Stimulated activated naive CD8-positive, alpha-beta T cell treated with anti-CD3 and anti-CD28 coated beads, Interleukin-15, Interleukin-2, amounts not matched to agents 100 U/mL and 50 U/mL, for 24 hours (primary cell): ENCODE data around the gene SPATS2.
A peak's percentile ranks its signal among the peaks of the same experiment; 100 is the strongest.

ENCODE experiments used
- ATAC-seq: fragments of 150-1000 bp; cut with Tn5 transposase; one replicate; pipeline ENCODE4 v1.10.0; 2021
- DNase-seq: peaks from one replicate; pipeline ENCODE4 v3.0.0; 2021

Gene SPATS2

DNA sequence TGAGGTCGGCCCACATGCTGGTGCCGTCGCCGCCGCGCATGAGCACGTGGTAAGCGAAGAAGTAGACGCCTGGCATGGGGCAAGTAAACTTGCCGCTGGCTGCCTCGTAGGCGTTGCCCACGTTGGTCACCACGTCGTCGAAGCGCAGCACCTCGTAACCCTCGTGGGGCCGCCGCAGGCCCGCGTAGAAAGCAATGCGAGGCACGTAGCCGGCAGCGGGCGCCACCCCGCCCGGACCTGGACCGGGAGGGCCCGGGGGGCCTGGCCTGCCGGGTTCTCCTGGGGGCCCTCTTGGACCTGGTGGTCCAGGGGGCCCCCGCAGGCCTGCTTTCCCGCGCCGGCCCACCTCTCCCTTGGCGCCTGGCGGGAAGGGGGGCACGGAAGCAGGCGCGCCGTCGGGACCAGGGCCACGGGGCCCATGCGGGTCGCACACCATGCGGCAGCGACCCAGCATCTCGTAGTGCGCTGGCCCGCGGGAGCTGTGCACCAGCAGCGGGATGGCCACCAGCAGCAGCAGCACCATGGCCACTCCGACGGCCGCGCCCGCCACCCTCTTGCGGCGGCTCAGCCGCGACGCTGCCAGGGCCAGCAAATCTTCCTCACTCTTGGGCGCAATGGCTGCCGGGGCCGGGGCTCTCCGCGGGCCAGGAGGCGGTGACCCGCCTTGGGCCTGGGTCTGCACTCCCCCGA is 31.2 kb upstream of the SPATS2 start:
- DNase-seq (no peak), ATAC-seq (no peak)

DNA sequence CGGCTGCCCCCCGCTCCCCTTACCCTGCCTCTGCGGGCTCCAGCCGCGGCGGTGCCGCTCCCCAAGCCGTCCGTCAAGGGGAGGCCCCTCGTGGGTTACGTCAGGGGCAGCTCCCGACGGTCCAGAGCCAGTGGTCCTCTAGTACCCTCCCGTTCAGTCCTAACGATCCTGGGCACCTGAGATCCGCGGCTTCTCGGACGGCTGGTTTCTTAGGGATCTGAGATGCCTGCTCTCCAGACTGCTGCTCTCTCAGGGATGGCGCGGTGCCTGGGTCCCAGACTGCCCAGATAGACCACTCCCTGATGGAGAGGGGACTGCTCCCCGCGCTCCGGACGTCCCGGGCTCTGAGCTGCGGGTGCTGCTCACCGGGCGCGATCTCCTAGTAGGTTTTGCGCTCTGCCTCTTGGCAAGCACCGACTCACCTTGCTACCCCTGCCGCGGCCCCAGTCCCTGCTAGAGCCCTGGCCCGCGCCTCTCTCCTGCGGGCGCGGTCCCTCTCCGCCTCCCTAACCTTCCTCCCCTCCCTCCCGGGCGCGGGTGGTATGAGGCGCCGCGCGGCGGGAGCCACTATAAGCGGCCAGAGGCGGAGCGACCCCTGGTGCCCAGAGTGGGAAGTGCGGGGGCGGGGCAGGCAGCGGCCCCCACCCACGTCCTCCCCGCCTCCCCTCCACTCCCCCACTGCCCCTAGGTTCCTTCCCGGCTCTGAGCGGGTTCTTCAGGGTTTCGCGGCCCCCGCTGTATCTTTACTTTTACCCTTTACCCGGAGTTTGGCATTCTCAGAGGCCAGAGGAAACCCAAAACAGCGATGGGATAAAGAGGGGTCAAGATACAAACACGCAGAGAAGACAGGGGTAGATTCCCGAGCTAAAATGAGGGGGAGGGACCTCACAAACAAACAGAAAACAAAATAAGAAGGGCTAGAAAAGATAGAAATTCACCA is 30.3 kb upstream of the SPATS2 start, which contains the start of gene C1QL4:
C1QL4 (minus strand) TSS at position 544 of the 940 bp plus-strand sequence. CDS start 711 bp downstream, outside the sequence.
- DNase-seq = peak; percentile 95
- peak; percentile 77 for ATAC-seq

DNA sequence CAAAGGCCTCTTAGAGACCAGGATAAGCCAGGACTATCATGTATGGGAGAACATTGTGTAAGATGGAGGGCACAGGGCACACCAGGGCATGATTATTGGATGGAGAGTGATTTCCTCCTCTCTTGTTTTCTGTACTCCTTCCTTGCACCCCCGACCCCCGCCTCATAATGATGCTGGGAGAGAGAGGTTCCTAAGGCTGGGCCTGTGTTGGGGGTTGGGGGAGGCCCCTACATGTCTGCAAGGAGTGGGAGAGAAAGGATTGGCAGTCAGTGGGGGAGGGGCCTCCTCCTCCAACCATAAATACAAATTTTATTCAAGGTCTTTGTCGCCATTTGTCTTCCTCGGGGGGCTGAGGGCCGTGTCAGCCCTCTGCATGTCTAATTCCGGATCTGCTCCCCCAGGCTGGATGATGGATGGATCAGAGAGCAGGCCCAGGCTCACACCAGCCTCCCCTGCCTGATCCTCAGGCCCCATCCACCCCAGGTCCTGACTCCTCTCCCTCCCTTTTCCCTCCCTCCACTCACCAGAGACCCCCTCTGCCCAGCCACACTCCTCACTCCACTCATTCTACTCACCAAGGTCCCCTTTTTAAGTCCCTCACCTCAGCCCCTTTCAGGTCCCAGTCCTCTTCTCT is 28.3 kb upstream of the SPATS2 start:
- DNase-seq = no peak
- ATAC-seq = no peak

DNA sequence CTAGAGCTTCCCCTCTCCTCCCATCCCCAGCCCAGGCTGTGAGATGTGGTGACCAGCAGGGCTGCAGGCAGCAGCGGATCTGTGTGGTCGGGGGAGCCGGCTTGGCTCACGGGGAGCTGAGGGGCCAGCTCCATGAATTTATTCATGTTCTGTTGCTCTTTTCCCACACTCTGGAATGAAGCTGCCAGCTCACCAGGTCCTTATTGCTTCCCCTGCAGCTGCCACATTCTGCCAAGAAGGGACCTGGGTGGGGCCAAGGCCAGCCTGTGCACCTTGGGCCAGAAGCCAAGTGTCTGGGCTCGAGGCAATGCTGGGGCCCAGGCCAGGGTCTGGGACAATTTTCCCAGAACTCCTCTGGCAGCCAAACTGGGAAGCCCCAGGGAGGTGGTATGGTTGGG is 27.8 kb upstream of the SPATS2 start:
- ATAC-seq (no peak), DNase-seq (no peak)

DNA sequence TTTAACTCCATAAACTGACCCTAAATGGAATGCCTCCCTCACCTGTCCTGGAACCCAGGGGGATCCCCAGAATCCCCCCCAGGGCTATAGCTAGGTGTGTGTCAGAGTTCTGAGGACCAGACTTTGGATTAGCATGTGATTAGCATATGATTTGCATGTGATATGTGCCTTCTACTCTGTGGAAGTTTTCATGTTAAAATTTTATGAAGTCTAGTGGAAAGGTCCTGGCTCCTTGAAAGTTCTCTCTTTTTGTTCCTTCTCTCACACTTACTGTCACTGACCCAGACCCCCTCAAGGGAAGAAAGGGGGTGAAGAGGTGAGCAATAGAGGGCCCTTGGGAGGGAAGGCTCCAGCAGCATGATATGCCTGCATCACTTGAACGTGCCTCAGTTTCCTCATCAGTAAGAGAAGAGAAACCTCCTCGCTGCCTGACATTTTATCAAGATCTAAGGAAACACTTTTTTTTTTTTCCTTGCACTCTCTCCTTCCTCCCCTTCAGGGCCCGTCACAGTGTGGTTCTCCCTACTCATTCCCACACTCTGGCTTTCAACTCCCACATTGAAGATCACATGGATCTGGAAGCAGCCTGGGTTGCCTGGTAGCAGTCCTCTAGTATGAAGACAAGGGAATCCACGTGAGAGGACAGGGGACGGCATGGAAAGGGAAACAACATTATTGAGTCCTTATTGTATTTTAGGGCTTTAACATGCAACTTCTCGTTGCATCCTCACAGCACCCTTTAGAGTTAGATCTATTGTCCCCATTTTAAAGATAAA is 27.0 kb upstream of the SPATS2 start:
- DNase-seq (no peak), ATAC-seq (no peak)

DNA sequence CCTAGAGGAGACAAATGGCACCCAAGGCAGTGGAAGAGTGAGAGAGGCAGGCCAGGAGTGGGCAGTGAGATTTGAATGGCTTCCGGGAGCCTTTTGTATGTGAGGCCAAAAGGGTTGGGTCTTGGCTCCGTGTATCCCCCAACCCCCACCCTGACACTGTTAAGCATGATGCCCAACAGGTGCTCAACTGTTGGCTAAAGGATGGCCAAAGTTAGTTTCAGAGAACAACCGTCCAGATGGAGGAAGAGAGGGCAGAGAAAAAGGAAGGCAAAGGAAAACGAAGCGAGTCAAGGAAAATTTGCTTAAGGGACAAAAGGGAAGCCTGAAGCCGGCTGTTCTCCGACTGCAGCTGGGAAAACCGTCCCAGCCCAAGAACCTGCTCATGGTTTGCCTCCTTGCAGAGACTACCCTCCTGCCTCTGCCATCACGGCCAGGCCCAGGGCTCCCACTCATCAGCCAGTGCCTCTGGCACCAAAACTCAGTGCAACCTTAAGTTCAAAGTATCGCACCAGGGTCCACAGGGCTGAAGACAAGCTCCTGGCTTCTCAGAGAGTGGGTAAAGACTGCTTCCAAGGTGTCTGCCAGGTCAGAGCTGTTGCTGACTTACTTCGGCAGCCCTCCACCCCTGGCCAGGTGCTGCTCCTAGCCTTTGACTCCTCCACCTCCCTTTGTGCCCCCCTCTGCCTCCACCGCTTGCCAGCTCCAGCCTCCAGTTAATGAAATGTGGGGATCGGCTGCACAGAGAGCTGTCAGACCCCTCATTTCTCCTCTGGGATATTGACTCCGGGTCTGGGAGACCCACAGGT is 26.1 kb upstream of the SPATS2 start:
- ATAC-seq (no peak), DNase-seq (no peak)

DNA sequence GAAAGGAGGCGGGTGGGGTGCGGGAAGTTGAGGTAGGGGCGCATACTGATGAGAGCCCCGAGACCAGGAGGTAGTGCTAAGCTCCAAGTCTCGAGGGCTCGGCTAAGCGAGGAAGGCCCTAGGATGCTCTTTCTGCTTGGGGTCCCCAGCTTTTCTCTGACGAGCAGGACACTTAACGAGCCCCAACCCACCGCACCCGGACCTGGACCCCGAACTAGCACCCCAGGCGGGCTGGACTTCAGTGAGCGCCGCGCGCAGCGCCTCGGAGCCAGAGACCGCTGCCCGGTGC is 25.5 kb upstream of the SPATS2 start:
- no peak for DNase-seq
- no peak for ATAC-seq

DNA sequence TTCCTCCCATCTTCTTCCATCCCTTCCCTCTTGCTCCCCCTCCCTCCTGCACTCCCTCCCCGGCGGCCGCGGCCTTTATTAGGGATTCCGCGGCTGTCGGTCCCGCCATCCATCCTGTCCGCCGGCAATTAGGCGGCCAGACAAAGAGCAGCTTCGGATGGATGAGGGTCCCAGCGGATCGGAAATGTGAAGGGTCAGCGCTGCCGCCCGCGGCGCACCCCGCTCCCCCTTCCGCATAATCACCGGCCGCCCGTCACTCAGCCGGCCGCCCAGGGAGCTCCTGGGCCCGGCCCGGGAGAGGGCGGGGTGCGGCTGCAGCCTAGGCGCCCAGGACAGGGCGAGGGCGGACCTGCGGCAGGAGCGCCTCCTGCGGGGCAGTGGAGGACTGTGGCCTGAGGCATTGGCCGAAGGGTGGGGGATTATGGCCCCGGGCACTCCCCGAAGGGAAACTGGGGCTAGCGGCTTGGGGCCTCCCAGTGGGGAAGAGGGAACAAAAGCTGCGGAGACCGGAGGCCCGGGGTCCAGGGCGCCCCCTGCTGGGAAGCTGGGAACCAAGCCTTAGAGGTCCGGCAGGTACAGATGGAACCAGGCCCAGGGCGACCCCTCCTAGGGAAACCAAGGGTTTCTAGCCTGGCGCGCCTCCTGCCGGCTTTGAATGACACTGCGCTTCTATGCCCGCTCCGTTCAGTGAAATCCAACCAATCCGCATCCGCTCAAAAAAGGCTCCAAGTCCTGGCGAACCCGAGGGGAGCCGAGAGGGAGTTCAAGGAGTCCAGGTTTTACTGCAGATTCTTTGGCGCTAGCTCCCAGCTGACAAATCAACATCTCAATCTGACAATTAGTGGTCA is 25.0 kb upstream of the SPATS2 start:
- DNase-seq (peak; percentile 92), ATAC-seq (peak; percentile 84)

DNA sequence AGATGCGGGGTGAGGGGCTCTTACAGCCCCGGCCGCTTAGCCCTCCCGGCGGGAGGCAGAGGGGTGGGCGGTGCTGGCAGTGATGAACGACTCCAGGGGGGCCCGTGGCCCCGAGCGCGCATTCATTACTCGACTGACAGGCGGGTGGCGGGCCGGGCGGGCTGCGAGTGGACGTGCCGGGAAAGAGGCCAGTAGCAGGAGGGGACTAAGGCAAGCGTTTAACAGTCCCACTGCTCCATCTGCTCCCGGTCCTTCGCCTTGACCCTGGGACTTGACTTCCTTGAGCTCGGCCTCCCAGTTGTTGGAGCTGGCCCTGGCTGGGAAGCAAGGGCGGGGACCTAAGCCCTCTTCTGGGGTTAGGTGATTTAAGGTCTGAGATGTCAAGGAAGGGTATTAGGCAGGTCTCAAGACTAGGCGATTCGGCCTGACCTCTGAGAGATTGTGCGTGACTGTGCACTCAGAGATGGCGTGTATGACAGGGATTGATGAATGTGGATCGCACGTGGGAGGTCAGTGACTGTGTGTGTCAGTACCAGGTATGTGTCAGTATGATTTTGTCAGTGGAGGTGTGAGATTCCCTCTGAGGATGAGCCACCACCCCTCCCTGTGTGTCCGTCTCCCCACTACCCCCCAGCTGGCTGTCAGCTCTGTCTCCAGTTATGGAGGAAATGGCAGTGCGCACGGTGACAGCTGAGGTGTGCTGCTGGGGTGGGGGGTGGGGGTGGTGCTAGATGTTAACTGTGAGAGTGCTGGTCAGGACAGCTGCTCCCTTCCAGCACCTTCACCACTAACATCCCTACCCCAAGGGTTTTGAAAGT is 24.1 kb upstream of the SPATS2 start:
- ATAC-seq = peak; percentile 45
- DNase-seq = peak; percentile 38

DNA sequence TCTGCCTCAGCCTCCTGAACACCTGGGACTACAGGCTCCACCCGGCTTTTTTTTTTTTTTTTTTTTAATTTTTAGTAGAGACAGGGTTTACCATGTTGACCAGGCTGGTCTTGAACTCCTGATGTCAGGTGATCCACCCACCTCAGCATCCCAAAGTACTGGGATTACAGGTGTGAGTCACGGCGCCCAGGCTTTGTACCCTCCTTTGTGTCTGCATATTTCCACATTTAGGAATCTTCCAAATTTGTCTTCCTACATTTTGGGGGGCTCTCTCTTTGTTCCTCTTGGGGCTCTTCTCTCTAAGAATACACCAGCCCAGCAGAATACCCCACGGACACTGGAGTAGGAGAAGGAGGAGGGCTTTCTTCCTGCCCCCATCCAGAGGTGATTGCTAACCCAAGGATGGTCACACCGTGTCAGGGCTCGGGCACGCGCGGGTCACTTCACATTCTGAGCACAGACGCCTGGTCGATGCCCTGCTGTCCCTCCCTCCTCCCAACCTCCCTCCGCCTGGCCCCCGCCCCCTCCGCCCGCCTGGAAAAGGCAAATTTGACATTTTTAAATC is 22.7 kb upstream of the SPATS2 start:
- DNase-seq (no peak), ATAC-seq (no peak)

DNA sequence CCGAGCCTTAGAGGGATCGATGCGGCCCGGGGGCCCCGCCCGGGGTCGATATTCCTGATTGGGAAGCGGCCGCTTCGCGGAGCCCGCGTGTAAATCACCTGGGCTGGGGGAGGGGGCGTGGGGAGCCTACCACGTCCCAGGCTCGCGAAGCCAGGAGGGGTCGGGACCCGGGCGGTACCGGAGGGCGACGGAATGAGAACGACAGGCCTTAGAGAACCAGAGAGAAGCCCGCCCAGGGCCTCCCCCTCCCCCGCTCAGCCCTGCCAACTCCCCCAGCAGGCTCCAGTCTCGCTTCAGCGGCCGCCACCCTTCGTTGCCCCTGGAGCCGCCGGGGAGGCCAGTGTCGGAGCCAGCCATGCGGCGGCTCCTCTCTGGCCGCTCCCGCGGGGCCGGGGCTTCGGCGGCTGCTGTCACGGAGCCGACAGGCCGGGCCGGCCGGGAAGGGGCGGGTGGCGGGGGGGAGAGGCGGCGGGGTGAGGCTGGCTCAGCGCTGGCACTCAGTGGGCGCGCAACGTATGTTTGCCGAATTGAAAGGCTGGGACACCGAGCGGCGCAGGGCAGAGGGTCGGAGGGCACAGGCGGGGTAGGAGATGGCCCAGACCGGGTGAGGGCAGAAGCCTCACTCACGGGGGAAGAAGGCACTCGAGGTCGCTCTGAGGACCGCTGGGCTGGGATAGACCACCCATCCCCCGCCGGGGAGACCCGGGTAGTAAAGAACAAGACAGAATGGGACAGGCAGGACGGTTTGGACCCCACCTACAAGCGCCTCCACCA is 22.0 kb upstream of the SPATS2 start:
- DNase-seq (peak; percentile 37), ATAC-seq (no peak)

DNA sequence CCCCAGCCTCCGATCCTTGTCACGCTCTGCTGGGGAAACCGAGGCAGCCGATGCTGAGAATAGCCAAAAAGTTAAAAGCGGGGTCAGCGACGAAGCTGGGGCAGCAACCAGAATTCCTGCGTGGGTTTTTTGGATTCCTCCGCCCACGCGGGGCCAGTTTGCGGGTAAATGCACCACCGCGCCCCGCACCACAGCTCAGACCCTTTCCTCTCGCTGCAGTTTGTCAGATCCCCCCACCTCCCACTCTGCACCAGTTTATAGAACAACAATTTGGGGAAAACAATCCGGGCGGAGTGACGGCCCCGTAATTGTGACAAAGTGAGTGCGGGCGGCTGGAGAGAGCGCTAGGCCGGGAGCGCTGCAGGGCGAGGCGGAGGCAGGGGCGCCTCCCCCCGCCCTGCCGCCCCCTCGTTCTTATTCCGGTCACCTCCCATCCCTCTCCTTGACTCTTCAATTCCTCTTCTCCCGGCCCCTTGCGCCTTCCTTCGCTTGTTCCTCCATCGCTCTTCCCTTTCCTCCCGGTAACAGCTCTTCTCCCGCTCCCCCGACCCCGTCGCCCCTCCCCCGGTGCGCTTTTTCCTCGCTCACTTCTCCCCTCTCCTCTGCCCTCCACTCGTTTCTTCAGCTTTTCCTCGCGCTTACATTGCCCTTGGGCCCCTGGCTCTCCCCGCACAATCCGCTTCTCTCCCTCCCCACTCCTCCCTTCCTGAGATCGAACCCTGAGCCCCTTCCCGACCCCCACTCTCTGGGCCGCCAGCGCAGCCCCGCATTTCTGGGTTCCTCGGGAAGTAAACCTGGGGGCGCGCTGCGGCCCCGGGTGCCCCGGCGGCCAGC is 21.2 kb upstream of the SPATS2 start:
- DNase-seq (no peak), ATAC-seq (no peak)

DNA sequence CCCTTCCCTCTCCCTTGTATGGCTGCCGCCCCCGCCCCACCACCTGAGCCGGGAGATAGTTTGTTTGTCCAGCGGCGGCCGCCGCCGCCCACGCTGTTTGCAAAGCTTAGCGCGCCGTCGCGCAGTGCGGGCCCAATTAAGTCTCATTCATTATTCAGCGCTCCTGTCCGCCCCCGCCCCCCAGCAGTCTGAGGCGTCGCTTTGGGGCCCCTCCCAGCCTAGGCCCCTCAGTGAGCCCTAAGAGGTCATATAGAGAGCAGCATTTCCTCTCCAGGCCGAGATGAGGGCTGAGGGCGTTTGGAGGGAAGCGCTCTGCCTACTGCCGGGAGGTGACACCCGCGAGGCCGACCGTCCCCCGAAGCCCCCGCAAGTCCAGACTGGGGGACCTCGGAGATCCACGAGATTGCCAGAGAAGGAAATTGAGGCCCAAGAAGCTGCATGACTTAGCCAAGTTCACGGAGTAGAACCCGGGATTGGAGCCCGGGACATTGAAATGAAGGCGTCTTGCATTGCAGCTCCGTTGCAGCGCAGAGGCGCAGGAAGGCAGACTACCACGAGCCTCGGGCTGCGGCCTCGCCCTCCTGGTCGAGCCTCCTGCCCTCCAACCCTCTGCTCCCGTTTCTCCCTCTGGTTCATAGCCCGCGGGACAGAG is 20.5 kb upstream of the SPATS2 start, which contains the start of gene DNAJC22:
DNAJC22 (plus strand) TSS at position 230 of the 652 bp plus-strand sequence. CDS start 1,985 bp downstream, outside the sequence.
- ATAC-seq = peak; percentile 23

DNA sequence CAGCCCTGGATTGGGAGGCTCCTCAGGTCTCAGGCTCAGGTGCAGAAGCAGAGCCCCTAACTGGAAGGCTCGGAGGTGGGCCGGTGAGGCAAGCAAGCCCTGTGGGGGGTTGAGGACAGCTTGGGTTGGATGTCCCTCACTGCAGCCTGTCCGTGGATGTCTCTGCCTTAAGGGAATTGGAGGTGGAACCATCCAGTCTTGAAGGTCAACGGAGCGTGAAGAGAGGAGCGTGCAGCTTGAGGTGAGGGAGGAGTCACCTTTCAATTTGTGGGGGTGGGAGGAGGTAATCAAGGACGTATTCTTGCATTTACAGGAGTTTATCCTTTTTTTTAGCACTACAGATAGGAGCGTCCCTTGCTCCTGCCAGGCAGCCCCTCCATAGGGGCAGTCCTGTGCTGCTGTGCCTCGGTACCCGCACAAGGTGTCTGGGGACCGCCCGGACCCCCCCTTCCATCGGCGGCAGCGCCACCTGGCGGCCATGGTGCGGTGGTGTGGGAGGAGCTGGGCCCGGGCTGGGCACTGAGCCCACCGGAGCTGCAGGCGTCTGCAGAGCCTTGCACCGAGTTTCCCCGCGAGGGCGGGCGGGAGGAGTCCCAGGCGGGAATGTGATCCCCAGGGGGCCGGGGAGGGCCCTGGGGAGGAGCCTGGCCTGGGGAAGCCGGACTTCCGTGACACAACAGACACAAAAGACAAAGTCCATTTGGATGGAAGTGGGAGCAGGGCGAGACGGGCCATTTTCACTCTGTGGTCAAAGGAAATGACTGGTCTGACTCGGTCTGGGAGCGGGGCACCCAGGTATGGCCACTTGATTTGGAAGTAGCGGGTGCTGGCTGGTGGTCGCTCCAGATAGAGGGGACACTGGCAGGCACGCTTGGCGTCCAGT is 19.7 kb upstream of the SPATS2 start:
- DNase-seq (peak; percentile 89), ATAC-seq (peak; percentile 75)

More for the DNA sequence above, 20.5 kb upstream of the SPATS2 start, which contains the start of gene DNAJC22:
- peak; percentile 44 for DNase-seq

DNA sequence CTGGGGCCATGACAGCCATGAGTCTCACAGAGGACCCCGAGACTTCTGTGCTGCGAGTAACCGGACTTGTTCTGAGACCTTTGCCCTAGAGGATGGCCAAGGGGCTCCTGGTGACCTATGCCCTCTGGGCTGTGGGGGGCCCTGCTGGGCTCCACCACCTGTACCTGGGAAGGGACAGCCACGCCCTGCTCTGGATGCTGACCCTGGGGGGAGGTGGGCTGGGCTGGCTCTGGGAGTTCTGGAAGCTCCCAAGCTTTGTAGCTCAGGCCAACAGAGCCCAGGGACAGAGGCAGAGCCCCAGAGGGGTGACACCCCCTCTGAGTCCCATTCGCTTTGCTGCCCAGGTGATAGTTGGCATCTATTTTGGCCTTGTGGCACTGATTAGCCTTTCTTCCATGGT is 18.5 kb upstream of the SPATS2 start:
- ATAC-seq = no peak

DNA sequence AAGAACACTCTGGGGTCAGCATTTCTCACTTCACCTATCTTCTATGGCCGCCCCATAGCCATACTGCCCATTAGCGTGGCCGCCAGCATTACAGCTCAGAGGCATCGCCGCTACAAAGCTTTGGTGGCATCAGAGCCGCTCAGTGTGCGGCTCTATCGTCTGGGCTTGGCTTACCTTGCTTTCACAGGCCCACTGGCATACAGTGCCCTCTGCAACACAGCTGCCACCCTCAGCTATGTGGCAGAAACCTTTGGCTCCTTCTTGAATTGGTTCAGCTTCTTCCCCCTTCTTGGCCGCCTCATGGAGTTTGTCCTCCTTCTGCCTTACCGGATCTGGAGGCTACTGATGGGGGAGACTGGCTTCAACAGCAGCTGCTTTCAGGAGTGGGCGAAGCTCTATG is 18.0 kb upstream of the SPATS2 start:
- DNase-seq (no peak), ATAC-seq (no peak)

More for the DNA sequence above, 18.5 kb upstream of the SPATS2 start:
- DNase-seq = no peak
